ENCODE measurements around the gene VWA3B.

The VWA3B gene

DNA sequence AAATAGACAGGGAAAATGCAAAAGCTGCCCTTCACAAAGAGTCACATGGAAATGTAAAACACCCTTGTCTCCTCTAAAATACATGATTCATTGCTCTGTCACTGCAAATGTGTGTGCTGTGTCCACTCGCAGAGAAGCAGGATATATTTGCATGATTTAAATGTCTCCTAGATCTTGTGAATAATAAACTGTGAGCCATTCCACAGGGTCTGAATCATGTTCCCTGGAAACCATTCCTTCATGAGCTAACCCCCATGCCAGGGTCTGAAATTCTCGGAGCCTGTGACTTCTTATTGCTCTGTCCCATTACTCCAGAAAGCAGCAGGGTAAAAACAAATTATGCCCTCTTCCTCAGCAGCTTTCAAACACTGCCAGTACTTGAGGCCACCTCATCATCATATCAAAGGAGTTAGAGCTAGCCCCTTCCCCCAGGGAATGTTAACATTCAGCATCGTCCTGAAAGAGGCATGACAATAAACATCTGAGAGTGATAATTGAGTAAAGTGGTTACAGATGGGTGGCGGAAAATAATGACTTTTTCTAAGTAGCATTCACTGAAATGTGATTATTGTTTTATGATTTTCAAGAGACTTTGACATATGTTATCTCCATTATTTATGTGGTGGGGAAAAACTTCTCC lies 247.6 kb downstream of the VWA3B start:
- no peak for TF ChIP-seq POLR2A (IDR thresholded peaks at IDR 0.05; ENCODE audit: low read depth, low read length)
- FAIRE-seq (peak; percentile 94), DNase-seq (ENCODE audit: insufficient read length, low spot score) (peak; percentile 66)

DNA sequence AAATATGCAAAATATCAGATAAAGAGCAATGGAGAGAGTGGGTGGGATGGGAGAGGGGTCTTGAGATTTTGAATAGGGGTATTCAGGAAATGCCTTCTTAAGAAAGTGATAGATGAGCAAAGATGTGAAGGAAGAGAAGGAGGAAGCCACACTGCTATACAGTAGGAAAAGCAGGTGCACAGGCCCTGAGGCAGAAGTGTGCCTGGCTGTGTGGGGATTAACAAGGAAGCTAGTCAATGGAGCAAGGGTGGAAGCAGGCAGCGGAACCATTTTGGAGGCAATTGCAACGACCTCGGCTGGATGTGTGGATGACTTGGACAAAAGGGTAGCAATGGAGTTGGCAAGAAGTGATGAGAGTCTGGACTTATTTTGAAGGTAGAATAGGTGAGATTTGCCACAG lies 248.3 kb downstream of the VWA3B start:
- no peak for TF ChIP-seq POLR2A (IDR thresholded peaks at IDR 0.05; ENCODE audit: low read depth, low read length)
- DNase-seq (ENCODE audit: insufficient read length, low spot score) (no peak), FAIRE-seq (no peak)

DNA sequence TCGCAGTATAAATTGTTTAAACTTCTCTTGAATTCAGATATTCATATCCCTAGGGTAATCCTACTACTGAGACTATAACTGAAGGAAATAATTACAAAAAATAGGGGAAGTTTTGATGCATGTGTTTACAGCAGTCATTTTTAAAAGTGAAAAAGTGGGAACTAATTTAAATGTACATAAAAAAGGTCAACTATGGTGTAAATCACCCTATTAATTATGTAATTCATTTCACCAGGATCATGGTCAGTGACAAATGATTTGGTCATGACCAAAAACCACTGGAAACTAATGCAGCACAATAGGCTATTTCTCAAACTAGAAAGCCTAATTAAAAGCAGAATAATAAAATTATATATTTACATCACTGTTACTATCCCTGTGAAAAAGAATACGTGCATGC lies 254.3 kb downstream of the VWA3B start:
- FAIRE-seq (no peak), DNase-seq (ENCODE audit: insufficient read length, low spot score) (no peak)
- no peak for TF ChIP-seq POLR2A (IDR thresholded peaks at IDR 0.05; ENCODE audit: low read depth, low read length)

DNA sequence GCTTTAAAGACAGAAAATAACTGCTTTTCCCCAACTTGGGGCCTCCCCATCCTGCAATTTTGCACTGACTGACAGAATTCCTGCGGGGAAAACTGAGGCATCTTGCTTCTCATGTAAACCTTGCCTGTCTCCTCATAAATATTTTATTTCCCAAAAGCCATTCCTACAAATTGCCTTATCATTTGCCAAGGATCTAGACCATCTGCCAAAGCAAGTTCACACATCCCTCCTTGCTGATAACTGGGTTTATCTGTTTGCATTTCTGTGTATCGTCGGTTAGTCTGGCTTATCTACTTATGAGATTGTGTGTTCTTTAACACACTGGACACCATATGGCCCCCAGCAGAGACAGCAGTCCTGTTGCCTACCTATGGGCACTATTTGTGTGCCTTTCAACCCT lies 256.3 kb downstream of the VWA3B start:
- no peak for FAIRE-seq
- DNase-seq (ENCODE audit: insufficient read length, low spot score) = no peak
- TF ChIP-seq POLR2A (IDR thresholded peaks at IDR 0.05; ENCODE audit: low read depth, low read length) = no peak

DNA sequence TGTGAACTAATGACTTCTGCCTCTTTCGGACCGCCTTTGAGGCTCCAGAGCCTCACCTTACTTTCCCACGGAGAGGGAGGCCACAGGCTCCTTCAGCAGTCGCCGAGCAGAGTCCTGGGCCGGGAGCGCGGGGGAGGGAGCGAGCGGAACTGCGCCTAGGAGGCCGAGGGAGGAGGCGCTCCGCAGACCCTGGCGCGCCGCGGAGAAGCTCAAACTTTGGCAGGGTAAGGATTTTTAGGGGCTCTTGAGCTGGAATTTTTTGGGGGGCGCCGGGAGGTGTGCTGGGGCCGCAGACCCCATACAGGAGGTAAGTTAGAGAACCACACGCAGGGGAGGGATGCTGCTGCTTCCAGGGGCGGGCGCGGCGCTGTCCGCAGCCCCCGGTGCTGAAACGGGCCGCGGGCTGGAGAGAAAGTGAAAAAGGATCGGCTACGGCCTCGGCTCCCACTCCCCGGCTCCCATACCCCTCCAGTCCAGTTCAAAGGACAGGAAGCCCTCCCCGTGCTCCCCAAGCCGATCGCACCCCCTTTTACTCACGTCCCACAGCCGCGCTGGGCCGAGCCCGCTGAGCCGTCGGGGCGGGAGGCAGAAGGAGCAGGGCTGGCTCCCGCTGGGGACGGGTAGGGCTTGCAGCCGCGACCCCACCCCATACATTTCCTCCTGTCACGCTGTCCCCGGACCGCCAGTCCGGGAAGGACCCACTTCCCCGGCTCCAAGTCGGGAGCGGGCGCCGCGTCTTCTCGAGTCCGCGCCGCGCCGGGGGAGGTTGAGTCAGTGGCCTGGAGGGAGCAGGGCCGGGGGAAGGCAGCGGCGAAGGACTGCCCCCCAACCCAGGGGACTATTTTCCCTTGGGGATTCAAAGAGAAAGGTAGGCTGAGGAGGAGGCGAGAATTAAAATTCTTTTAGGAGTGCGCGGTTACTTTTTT lies 259.6 kb downstream of the VWA3B start, which contains the start of gene CNGA3:
Gene CNGA3, plus strand, starts transcription at position 146 of the 926 bp plus-strand sequence. CDS start 23,520 bp downstream, outside the sequence.
- DNase-seq (ENCODE audit: insufficient read length, low spot score) (no peak), FAIRE-seq (no peak)
- TF ChIP-seq POLR2A (IDR thresholded peaks at IDR 0.05; ENCODE audit: low read depth, low read length) = no peak

DNA sequence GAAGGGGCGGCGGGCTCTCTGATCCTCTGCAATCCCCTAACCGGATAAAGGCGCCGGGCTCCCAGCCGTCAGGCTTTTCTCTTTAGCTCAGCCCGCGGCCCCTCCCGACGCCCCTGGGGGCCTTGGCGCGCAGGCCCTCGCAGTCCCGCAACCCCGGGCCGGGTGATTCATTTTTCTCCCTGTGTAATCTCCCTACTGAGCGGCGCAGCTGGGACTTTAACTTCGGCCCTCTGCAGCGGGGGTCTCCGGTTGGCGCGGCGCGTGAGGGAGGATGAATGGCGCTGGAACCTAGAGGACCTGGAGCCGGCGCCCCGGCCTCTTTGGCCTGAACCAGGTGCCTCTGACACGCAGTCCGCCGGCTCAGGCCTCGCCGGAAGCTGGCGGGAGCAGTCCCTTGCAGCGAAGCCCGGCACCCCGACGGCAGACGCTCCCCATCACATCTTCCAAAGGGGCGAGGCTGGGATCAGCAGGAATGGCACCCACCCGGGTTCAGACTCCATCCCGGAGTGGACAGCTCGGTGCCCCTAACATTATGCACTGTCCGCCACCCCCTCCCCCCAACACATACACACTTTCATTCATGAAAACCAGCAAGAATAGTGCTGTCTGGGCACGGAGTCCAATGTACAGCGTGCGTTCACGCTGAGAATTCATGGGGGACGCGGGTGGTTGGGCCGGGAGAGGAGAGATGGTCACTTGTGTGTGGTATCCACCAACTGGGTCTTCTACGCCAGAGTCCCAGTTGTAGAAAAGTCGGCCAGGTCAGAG lies 260.5 kb downstream of the VWA3B start:
- no peak for DNase-seq (ENCODE audit: insufficient read length, low spot score)
- TF ChIP-seq POLR2A (IDR thresholded peaks at IDR 0.05; ENCODE audit: low read depth, low read length) = no peak
- FAIRE-seq = no peak

DNA sequence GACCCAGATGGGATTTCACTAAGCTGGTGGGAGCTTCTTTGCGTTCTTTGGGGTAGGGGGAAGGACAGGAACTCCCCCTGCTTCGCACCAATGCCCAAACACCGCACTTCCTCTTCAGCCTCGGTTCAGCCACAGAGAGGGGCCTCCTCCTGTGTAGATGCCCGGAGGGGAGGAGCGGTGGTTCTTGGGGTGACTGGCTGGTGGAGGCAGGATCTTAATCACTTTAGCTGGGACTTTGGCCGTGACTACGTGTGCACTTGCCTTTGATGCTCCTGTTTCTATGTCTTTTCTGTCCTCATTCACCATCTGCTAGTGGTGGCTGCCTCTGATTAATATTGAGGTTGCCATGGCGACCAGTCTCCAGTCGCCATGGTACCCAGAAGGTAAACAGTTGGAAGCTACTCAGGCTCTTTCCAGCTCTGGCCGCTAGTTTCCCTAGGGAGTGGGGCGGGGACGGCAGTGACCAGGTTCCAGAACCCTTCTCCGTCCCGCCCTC lies 261.1 kb downstream of the VWA3B start:
- FAIRE-seq (no peak), DNase-seq (ENCODE audit: insufficient read length, low spot score) (no peak)
- TF ChIP-seq POLR2A (IDR thresholded peaks at IDR 0.05; ENCODE audit: low read depth, low read length) = no peak

DNA sequence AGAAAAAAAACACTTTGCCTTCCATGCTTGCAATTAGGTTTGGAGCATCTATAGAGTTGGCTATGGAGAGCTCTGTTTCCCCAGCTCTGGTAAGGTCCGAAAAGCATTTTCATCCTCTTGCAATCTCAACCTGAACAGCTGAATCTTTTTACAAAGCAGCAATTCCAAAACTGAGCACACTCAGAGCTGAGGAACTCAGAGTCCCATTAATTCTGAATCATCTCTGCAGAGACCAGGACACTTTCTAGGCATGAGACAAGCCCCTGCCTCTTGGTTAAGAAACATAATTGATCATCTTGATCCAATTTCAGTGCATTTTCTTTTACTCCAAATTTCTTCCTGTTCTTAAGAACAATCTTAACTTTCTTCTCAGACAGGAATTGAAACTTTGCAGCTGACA lies 263.4 kb downstream of the VWA3B start:
- DNase-seq (ENCODE audit: insufficient read length, low spot score) = no peak
- no peak for FAIRE-seq
- no peak for TF ChIP-seq POLR2A (IDR thresholded peaks at IDR 0.05; ENCODE audit: low read depth, low read length)

DNA sequence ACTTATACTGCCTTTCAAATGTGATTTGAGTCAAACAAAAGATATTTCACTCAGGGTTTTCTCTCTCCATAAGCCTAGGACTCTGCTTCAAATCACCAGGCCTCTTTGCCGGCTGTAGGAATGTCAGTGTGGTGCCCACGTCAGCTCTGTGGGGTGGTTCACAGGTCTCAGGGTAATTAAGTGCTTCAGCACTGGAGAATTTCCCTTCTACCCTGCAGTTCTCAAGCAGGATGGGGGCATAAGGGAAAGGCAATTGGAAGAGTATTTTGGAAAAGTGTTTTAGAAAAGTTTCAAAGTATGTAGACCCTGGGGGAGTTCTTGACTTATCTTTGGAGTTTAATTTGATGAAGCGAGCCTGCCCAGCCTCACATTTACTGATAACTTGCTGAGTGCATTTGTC lies 268.9 kb downstream of the VWA3B start:
- FAIRE-seq (no peak), DNase-seq (ENCODE audit: insufficient read length, low spot score) (no peak)
- no peak for TF ChIP-seq POLR2A (IDR thresholded peaks at IDR 0.05; ENCODE audit: low read depth, low read length)

DNA sequence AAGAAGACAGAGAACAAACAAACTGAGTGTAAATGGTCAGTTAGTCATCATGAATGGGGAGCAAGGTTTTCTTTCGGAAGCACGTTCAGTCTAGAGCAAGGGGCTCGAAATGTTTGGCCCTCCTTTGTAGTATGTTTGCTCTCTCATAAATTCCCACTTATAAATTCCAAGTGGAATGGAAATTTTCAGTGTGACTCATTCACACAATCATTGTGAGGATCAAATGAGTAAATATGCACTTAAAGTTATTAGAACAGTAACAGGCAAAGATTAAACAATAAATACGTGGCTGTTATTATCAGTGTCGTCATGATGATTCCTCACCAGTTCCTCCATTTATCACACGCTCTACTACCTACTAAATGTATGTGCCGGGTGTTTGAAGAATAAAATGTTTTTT lies 269.8 kb downstream of the VWA3B start:
- DNase-seq (ENCODE audit: insufficient read length, low spot score) = no peak
- FAIRE-seq = no peak

DNA sequence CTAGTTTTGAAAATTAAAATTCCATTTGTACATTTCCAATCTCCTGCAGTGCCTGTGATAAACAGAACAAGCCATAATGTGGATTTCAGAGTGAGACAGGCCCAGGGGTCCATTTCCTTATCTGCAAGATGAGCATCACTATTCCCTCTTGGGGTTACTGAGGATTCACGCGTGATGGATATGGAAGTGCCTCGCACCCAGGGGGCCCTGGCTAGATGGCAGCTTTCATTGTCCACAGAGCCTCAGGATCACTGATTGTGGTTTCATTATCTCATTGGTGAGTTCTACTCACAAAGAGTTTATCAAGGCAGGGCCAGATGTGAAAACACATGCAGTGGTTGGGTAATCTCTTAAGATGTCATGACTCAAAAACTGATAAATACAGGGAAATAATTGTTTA lies 270.9 kb downstream of the VWA3B start:
- no peak for TF ChIP-seq POLR2A (IDR thresholded peaks at IDR 0.05; ENCODE audit: low read depth, low read length)
- DNase-seq (ENCODE audit: insufficient read length, low spot score) (no peak), FAIRE-seq (no peak)

More for the DNA sequence above, 269.8 kb downstream of the VWA3B start:
- TF ChIP-seq POLR2A (IDR thresholded peaks at IDR 0.05; ENCODE audit: low read depth, low read length) = no peak

DNA sequence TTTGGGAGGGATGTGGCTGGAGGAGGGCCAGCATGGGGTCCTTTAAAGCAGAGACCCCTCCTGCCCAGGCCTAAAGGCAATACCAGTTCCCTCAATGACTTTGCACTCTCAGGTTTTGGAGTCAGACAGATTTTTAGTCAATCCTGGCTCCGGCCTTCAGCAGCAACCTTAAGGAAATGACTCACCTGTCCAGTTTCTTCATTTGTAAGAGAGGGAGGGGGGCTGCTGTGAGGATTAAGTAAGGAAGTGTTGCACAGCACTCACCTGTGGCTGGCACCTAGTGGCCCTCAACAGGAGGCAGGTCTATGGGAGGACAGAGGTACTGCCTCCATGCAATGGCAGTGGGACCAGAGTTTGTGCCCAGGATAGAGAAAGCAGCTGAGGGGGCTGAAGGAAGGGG lies 273.0 kb downstream of the VWA3B start:
- FAIRE-seq (no peak), DNase-seq (ENCODE audit: insufficient read length, low spot score) (no peak)
- no peak for TF ChIP-seq POLR2A (IDR thresholded peaks at IDR 0.05; ENCODE audit: low read depth, low read length)
